H1 (cell line): ENCODE measurements around the gene CNOT2. TPM values are rescaled to one million over a fixed set of nuclear protein-coding genes. Genes with fewer than 3 reads are reported as not detected.

Experiments
- CTCF ChIA-PET: fragments of 300-600 bp; sonication (Branson Sonifier 250); formaldehyde crosslinking; loops from one replicate; lab custom pipeline; 2021; ENCODE audit not compliant: partially characterized antibody; lab: Charles Lee
- POLR2A ChIA-PET: fragments of 300-600 bp; sonication (Branson Sonifier 250); formaldehyde crosslinking; loops from one replicate; lab custom pipeline; 2021; ENCODE audit warnings: inconsistent platforms; ENCODE audit not compliant: partially characterized antibody; lab: Charles Lee
- DNase-seq, 2 experiments: peaks; one replicate each; pipeline versions ENCODE4 v3.0.0 to v3.0.0-alpha.2; 2010 to 2022; ENCODE audit warnings: low spot score in 2 of 2, low read depth in 1 of 2, mixed read lengths in 1 of 2
- FAIRE-seq: peaks from 2 replicates; lab custom pipeline; 2011; peaks lifted over from hg19 to GRCh38; lab: Jason Lieb, UNC
- H2AFZ ChIP-seq: 2 replicates; pipeline ENCODE4 v1.8.1; 2012; ENCODE audit warnings: low read length, inconsistent platforms
- H2AK5ac ChIP-seq: 2 replicates; pipeline ENCODE4 v1.6.1; 2013; ENCODE audit warnings: low read depth, low read length
- H2BK120ac ChIP-seq: replicated peaks from 2 replicates; pipeline ENCODE3; 2013; ENCODE audit warnings: low read depth, low read length, inconsistent platforms
- H2BK12ac ChIP-seq: 2 replicates; pipeline ENCODE4 v1.6.1; 2013; ENCODE audit warnings: low read depth, low read length
- H2BK15ac ChIP-seq: 2 replicates; pipeline ENCODE4 v1.6.1; 2013; ENCODE audit warnings: low read length
- H2BK20ac ChIP-seq: 2 replicates; pipeline ENCODE4 v1.6.1; 2013; ENCODE audit warnings: low read length
- H2BK5ac ChIP-seq: 2 replicates; pipeline ENCODE4 v1.6.1; 2013; ENCODE audit warnings: low read depth, low read length
- H3K14ac ChIP-seq: 2 replicates; pipeline ENCODE4 v1.6.1; 2013; ENCODE audit warnings: inconsistent platforms; ENCODE audit not compliant: insufficient read length
- H3K18ac ChIP-seq: 2 replicates; pipeline ENCODE4 v1.6.1; 2013; ENCODE audit warnings: low read length; ENCODE audit errors: extremely low read depth
- H3K23ac ChIP-seq: 2 replicates; pipeline ENCODE4 v1.6.1; 2013; ENCODE audit warnings: inconsistent platforms; ENCODE audit not compliant: insufficient read length
- H3K23me2 ChIP-seq: 2 replicates; pipeline ENCODE4 v1.6.1; 2013; ENCODE audit warnings: low read depth, low read length
- H3K27ac ChIP-seq: 2 replicates; pipeline ENCODE4 v1.6.1; 2011; ENCODE audit warnings: low read depth, low read length, inconsistent platforms
- H3K27me3 ChIP-seq, 4 experiments: replicated peaks in 1 of 4; 1 replicate in 1 of 4; 2 replicates in 3 of 4; pipeline versions ENCODE4 v1.6.1 to v1.8.1; 2011 to 2013; ENCODE audit warnings: low read length in 3 of 4, mild to moderate bottlenecking in 3 of 4, inconsistent platforms in 2 of 4, mixed read lengths in 2 of 4, moderate library complexity in 1 of 4; ENCODE audit not compliant: control insufficient read depth in 3 of 4, insufficient read depth in 3 of 4; ENCODE audit errors: extremely low read depth in 1 of 4
- H3K36me3 ChIP-seq, 4 experiments: 2 replicates each; pipeline versions ENCODE4 v1.6.1 to v1.8.1; 2011 to 2013; ENCODE audit warnings: mild to moderate bottlenecking in 4 of 4, low read length in 3 of 4, moderate library complexity in 2 of 4, control low read depth in 1 of 4, inconsistent platforms in 1 of 4; ENCODE audit not compliant: insufficient read depth in 4 of 4, control insufficient read depth in 2 of 4
- H3K4ac ChIP-seq: replicated peaks from 2 replicates; pipeline ENCODE3; 2013; ENCODE audit warnings: low read length, low read depth, mixed read lengths, inconsistent platforms; ENCODE audit not compliant: insufficient read length
- H3K4me1 ChIP-seq, 4 experiments: replicated peaks in 1 of 4; 1 replicate in 1 of 4; 2 replicates in 3 of 4; pipeline versions ENCODE4 v1.6.1 to v1.8.1; 2011 to 2013; ENCODE audit warnings: low read length in 3 of 4, inconsistent platforms in 2 of 4, mixed read lengths in 1 of 4; ENCODE audit not compliant: insufficient read depth in 4 of 4, control insufficient read depth in 3 of 4
- H3K4me2 ChIP-seq, 2 experiments: 2 replicates each; pipeline versions ENCODE4 v1.6.1 to v1.8.1; 2011 to 2013; ENCODE audit warnings: low read depth in 2 of 2, low read length in 2 of 2, control low read depth in 1 of 2, inconsistent platforms in 1 of 2, mild to moderate bottlenecking in 1 of 2; ENCODE audit not compliant: insufficient read depth in 1 of 2
- H3K4me3 ChIP-seq, 4 experiments: fragments of 200-600, 300-600 bp in 1 of 4; sonication (generic), shearing (Covaris generic), sonication (Bioruptor Twin) in 1 of 4; 2 replicates each; pipeline versions ENCODE4 v1.5.1 to v1.8.1; 2011 to 2016; ENCODE audit warnings: low read length in 4 of 4, low read depth in 3 of 4, control low read depth in 2 of 4, inconsistent platforms in 2 of 4, mild to moderate bottlenecking in 2 of 4, mixed read lengths in 1 of 4, moderate library complexity in 1 of 4; ENCODE audit not compliant: insufficient read depth in 2 of 4; ENCODE audit errors: extremely low read depth in 1 of 4
- H3K56ac ChIP-seq: replicated peaks from 2 replicates; pipeline ENCODE3; 2013; ENCODE audit warnings: low read depth, mild to moderate bottlenecking, mixed read lengths, low read length, inconsistent platforms; ENCODE audit not compliant: insufficient read length
- H3K79me1 ChIP-seq: 2 replicates; pipeline ENCODE4 v1.6.1; 2013; ENCODE audit warnings: low read depth, low read length, control low read depth
- H3K79me2 ChIP-seq, 2 experiments: 2 replicates each; pipeline versions ENCODE4 v1.6.1 to v1.8.1; 2012 to 2013; ENCODE audit warnings: low read length in 2 of 2, mild to moderate bottlenecking in 2 of 2, inconsistent platforms in 1 of 2; ENCODE audit not compliant: insufficient read depth in 2 of 2, control insufficient read depth in 1 of 2
- H3K9ac ChIP-seq, 4 experiments: replicated peaks in 1 of 4; 1 replicate in 1 of 4; 2 replicates in 3 of 4; pipeline versions ENCODE4 v1.6.1 to v1.8.1; 2011 to 2013; ENCODE audit warnings: low read depth in 3 of 4, low read length in 3 of 4, control low read depth in 2 of 4, mild to moderate bottlenecking in 2 of 4, moderate library complexity in 2 of 4, inconsistent platforms in 1 of 4; ENCODE audit errors: extremely low read depth in 1 of 4
- H3K9me3 ChIP-seq, 2 experiments: 2 replicates each; pipeline versions ENCODE4 v1.6.1 to v1.8.1; 2012 to 2013; ENCODE audit warnings: mild to moderate bottlenecking in 2 of 2, moderate library complexity in 2 of 2, control low read depth in 1 of 2, inconsistent platforms in 1 of 2, low read depth in 1 of 2, low read length in 1 of 2, mixed read lengths in 1 of 2; ENCODE audit not compliant: insufficient read depth in 2 of 2
- H4K20me1 ChIP-seq, 2 experiments: replicated peaks in 1 of 2; 2 replicates each; pipeline versions ENCODE3 to v1.8.1; 2011 to 2013; ENCODE audit warnings: inconsistent platforms in 2 of 2, low read length in 2 of 2, mild to moderate bottlenecking in 1 of 2; ENCODE audit not compliant: insufficient read depth in 2 of 2, control insufficient read depth in 1 of 2
- H4K5ac ChIP-seq: 2 replicates; pipeline ENCODE4 v1.6.1; 2013; ENCODE audit warnings: low read length, low read depth, mixed read lengths, inconsistent platforms; ENCODE audit not compliant: insufficient read length
- H4K8ac ChIP-seq: 2 replicates; pipeline ENCODE4 v1.8.0; 2013; ENCODE audit warnings: mild to moderate bottlenecking, moderate library complexity, low read length, inconsistent platforms; ENCODE audit not compliant: insufficient read depth; ENCODE audit errors: extremely low read depth
- H4K91ac ChIP-seq: replicated peaks from 2 replicates; pipeline ENCODE3; 2013; ENCODE audit warnings: low read length, mixed read lengths, inconsistent platforms; ENCODE audit not compliant: insufficient read length
- ATF2 ChIP-seq: IDR thresholded peaks from 2 replicates; pipeline ENCODE4 v1.6.1; 2012; ENCODE audit warnings: low read length, inconsistent platforms
- MAX ChIP-seq: IDR thresholded peaks from 2 replicates; pipeline ENCODE4 v1.6.1; 2012; ENCODE audit warnings: inconsistent platforms
- SUZ12 ChIP-seq: fragments of 200-600 bp; sonication (generic); IDR thresholded peaks from 2 replicates; pipeline ENCODE4 v1.6.1; 2012; ENCODE audit warnings: mild to moderate bottlenecking, inconsistent platforms, low read length, moderate library complexity, mixed read lengths
- WGBS, 2 experiments: shearing (Covaris generic) in 1 of 2; methylation state at CpG; one replicate each; pipeline versions ENCODE4 v1.1.6 to v1.1.7; 2013 to 2015; ENCODE audit warnings: low lambda C conversion rate in 2 of 2, mixed read lengths in 2 of 2, inconsistent platforms in 1 of 2, low coverage in 1 of 2, missing lambda C conversion rate in 1 of 2; ENCODE audit not compliant: insufficient replicate concordance in 2 of 2, insufficient coverage in 1 of 2, insufficient read length in 1 of 2; ENCODE audit errors: extremely low coverage in 1 of 2, missing lambda C conversion rate in 1 of 2; 5-methylcytosine and 5-hydroxymethylcytosine counted together
- polyA plus RNA-seq, 7 experiments: library from polyadenylated mRNA; depleted of rRNA in 3 of 7; stranded (reverse) in 5 of 7; unstranded in 2 of 7; fragments of >200 nt in 5 of 7; fragments of 200-250 nt in 2 of 7; gene quantifications; 1 replicate in 5 of 7; 2 replicates in 1 of 7; 4 replicates in 1 of 7; pipeline versions ENCODE4 v1.2.1 to v1.2.3, GENCODE V29; 2011 to 2013; ENCODE audit warnings: missing spikeins in 2 of 7, mixed read lengths in 2 of 7
- total RNA-seq: library from RNA; stranded (reverse); fragmentation: NEBNext Ultra II Directional; extraction: Animal tissue kit (Norgen Biotek cat#: 25700); gene quantifications from 2 replicates; pipeline ENCODE4 v1.2.1, GENCODE V29; 2021

The CNOT2 gene
- total and polyA plus RNA-seq, 2 of the 8 experiments (the other 6 are each of a cell fraction or from before 2014, with no cell fraction given) = 61.2 to 64.8 TPM

- peaks cover 0 to 17% (median 10%) of the 10 kb centered on the region in 4 experiments; a peak in 3 of 8 replicates for H3K36me3 ChIP-seq
- no peak overlapping the region for H2BK20ac ChIP-seq
- TF ChIP-seq MAX = no peak
- no peak for TF ChIP-seq SUZ12
- TF ChIP-seq ATF2 = no peak
- POLR2A ChIA-PET = interaction anchor here (1.2 kb wide), 2 partner anchors 22 to 155 kb away, joined by 3 to 4 read pairs; partner anchors contain the start of gene CNOT2
- no peak overlapping the region for H2BK12ac ChIP-seq
- H2AFZ ChIP-seq = no peak overlapping the region
- no peaks in the 10 kb centered on the region for H3K9me3 ChIP-seq
- H2BK120ac ChIP-seq = no peak overlapping the region
- H3K9ac ChIP-seq = no peak overlapping the region
- no peak overlapping the region for H3K56ac ChIP-seq
- no peaks in the 10 kb centered on the region for H3K23me2 ChIP-seq
- no peaks in the 10 kb centered on the region for H3K27me3 ChIP-seq
- WGBS, 2 experiments = 96% methylated on average over 3 of the region's 3 CpGs; no CpG with 5 or more reads in 1 of the 2 experiments
- H4K5ac ChIP-seq = no peak overlapping the region
- H4K20me1 ChIP-seq = no peaks in the 10 kb centered on the region
- no peaks in the 10 kb centered on the region for H3K79me1 ChIP-seq
- no peak overlapping the region for H2AK5ac ChIP-seq
- H3K4me2 ChIP-seq = no peak overlapping the region
- H4K8ac ChIP-seq = no peak overlapping the region
- H3K18ac ChIP-seq = no peak overlapping the region
- no peaks in the 10 kb centered on the region for H3K4me1 ChIP-seq
- no peak overlapping the region for H3K14ac ChIP-seq
- H2BK15ac ChIP-seq = no peak overlapping the region
- H3K23ac ChIP-seq = no peak overlapping the region
- H3K27ac ChIP-seq = no peak overlapping the region
- no peaks in the 10 kb centered on the region; a peak in 1 of 4 replicates for H3K79me2 ChIP-seq
- no peak for DNase-seq
- no peak for FAIRE-seq
- no peak overlapping the region for H4K91ac ChIP-seq
- no peak overlapping the region for H2BK5ac ChIP-seq
- CTCF ChIA-PET = interaction anchor here (0.6 to 1.6 kb wide), 5 partner anchors 22 to 951 kb away, joined by 3 to 5 read pairs (median 4); no protein-coding TSS in a partner anchor
- H3K4ac ChIP-seq = no peak overlapping the region
- no peak overlapping the region for H3K4me3 ChIP-seq
Measured at GRCh38 chr12:70398862-70399261, 155.6 kb downstream of the CNOT2 start.
